A549 (cell line): ENCODE data around the gene MADCAM1.

Experiments
- CTCF ChIP-seq: fragments of >200 bp; sonication (Bioruptor Twin); formaldehyde crosslinking; IDR thresholded peaks from 3 replicates; pipeline ENCODE4 v1.5.1; 2016
- ELK1 ChIP-seq: fragments of 150-350 bp; IDR thresholded peaks from 2 replicates; pipeline ENCODE4 v1.6.1; 2014; ENCODE audit warnings: low read depth, mild to moderate bottlenecking, low read length
- POLR2A ChIP-seq: IDR thresholded peaks from 2 replicates; pipeline ENCODE4 v1.6.1; 2012; ENCODE audit warnings: mild to moderate bottlenecking, low read length
- RFX5 ChIP-seq: fragments of 450-650 bp; IDR thresholded peaks from 2 replicates; pipeline ENCODE4 v1.7.1; 2014; ENCODE audit warnings: antibody characterized with exemption, mild to moderate bottlenecking, moderate library complexity
- RNF2 ChIP-seq: fragments of 200-600 bp; sonication (generic); IDR thresholded peaks from 2 replicates; pipeline ENCODE4 v1.6.1; 2016; ENCODE audit warnings: low read depth, mild to moderate bottlenecking, antibody characterized with exemption, moderate library complexity, borderline replicate concordance
- SREBF2 ChIP-seq: fragments of 450-650 bp; IDR thresholded peaks from 2 replicates; pipeline ENCODE4 v1.6.1; 2014; ENCODE audit warnings: mild to moderate bottlenecking, moderate library complexity

- TF ChIP-seq CTCF (no peak), POLR2A (no peak), RFX5 (no peak), RNF2 (no peak), ELK1 (no peak), SREBF2 (no peak)
Observed at GRCh38 chr19:463483-464207, 32.6 kb upstream of the MADCAM1 start.
